SU-DHL-6 (cell line): ENCODE results near the gene OR6B2.

ENCODE experiments used
- EZH2phosphoT487 ChIP-seq: fragments of 200-600 bp; sonication (generic), shearing (Covaris generic); conservative IDR thresholded peaks from 2 replicates; pipeline ENCODE4 v1.6.1; 2018; ENCODE audit warnings: mild to moderate bottlenecking, antibody characterized with exemption, low read length, moderate library complexity, mixed read lengths
- TF ChIP-seq, protein P1 (sequence below): fragments of 200-600 bp; sonication (generic); IDR thresholded peaks from one replicate; pipeline ENCODE4 v1.5.1; 2017; ENCODE audit warnings: antibody characterized with exemption, mild to moderate bottlenecking, low read length, moderate library complexity; ENCODE audit not compliant: insufficient read depth, poor library complexity, severe bottlenecking

DNA sequence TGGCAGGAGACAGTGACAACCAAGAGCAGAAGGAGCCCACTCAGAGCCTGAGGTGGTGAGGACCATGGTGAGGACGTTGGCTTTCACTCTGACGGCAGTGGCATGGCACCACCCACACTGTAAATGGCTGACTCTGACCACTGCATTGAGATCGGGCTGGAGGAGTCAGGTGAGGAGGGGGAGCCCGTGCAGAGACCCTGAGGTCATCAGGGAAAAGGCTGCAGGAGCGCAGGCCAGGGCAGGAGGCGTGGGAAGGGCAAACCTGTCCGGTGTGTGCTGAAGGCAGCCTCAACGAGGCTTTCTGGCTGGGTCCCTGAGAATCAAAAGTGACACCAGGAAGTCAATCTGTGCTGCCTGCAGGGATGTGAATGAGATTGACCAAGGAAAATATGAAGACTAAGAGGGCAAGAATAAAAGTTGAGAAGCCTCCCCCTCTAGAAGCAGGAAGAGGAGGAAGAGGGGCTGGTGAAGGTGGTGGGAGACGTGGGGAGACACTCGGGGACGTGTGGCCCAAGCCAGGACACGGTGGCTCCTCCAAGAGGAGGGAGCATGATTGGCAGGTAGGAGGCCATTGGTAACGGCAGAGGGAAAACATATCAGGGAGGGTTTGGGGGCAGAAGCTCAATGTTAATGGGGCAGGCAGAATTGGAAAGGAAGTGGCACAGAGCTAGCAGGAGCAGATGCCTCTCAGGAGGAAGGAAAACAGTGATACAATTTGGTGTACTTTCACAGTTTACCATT, 25.1 kb upstream of the OR6B2 start:
- TF ChIP-seq, protein P1, sequence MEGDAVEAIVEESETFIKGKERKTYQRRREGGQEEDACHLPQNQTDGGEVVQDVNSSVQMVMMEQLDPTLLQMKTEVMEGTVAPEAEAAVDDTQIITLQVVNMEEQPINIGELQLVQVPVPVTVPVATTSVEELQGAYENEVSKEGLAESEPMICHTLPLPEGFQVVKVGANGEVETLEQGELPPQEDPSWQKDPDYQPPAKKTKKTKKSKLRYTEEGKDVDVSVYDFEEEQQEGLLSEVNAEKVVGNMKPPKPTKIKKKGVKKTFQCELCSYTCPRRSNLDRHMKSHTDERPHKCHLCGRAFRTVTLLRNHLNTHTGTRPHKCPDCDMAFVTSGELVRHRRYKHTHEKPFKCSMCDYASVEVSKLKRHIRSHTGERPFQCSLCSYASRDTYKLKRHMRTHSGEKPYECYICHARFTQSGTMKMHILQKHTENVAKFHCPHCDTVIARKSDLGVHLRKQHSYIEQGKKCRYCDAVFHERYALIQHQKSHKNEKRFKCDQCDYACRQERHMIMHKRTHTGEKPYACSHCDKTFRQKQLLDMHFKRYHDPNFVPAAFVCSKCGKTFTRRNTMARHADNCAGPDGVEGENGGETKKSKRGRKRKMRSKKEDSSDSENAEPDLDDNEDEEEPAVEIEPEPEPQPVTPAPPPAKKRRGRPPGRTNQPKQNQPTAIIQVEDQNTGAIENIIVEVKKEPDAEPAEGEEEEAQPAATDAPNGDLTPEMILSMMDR = no peak
- TF ChIP-seq EZH2phosphoT487 = no peak
